ENCODE data around the gene UMAD1. TPM values are rescaled to one million over a fixed set of nuclear protein-coding genes. Genes with fewer than 3 reads are reported as not detected.

UMAD1 gene
- total RNA-seq, 4 donors from 2014 or later: 9.4 to 17.8 (median 12.1) TPM

- no peak for TF ChIP-seq CTCF (IDR thresholded peaks at IDR 0.05; ENCODE audit: low read depth)
Measured at GRCh38 chr7:7773334-7774309, 133.1 kb downstream of the UMAD1 start.

GRCh38 chr7:7779888-7780287, 139.3 kb downstream of the UMAD1 start:
- no peak for TF ChIP-seq CTCF (IDR thresholded peaks at IDR 0.05; ENCODE audit: low read depth)

GRCh38 chr7:7783001-7783400, 142.4 kb downstream of the UMAD1 start:
- TF ChIP-seq CTCF (IDR thresholded peaks at IDR 0.05; ENCODE audit: low read depth): no peak

GRCh38 chr7:7785344-7785973, 144.9 kb downstream of the UMAD1 start:
- TF ChIP-seq CTCF (IDR thresholded peaks at IDR 0.05; ENCODE audit: low read depth): no peak

GRCh38 chr7:7786595-7786994, 146.0 kb downstream of the UMAD1 start:
- no peak for TF ChIP-seq CTCF (IDR thresholded peaks at IDR 0.05; ENCODE audit: low read depth)

- TF ChIP-seq CTCF (IDR thresholded peaks at IDR 0.05; ENCODE audit: low read depth): no peak
Measured at GRCh38 chr7:7789551-7789988, 149.0 kb downstream of the UMAD1 start.

GRCh38 chr7:7790041-7790741, 149.6 kb downstream of the UMAD1 start:
- TF ChIP-seq CTCF (IDR thresholded peaks at IDR 0.05; ENCODE audit: low read depth): no peak
